Thyroid gland (tissue), 4 donors: ENCODE data around the gene ELMO1. TPM values are rescaled to one million over a fixed set of nuclear protein-coding genes. Genes with fewer than 3 reads are reported as not detected.

Experiments used
- DNase-seq, 2 donors: peaks; one replicate each; pipeline ENCODE4 v3.0.0-alpha.2; 2019
- H3K27ac ChIP-seq, 3 donors: fragments of 200-600 bp; sonication (generic); 1 replicate in 2 of 3; 2 replicates in 1 of 3; pipeline ENCODE4 v1.5.1; 2016 to 2019; ENCODE audit warnings: mild to moderate bottlenecking in 1 of 3, moderate library complexity in 1 of 3
- H3K27me3 ChIP-seq: fragments of 200-600 bp; sonication (generic); one replicate; pipeline ENCODE4 v1.5.1; 2019
- H3K36me3 ChIP-seq, 2 donors: fragments of 200-600 bp; sonication (generic); one replicate each; pipeline ENCODE4 v1.5.1; 2016 to 2019
- H3K4me1 ChIP-seq, 2 donors: fragments of 200-600 bp; sonication (generic); one replicate each; pipeline ENCODE4 v1.5.1; 2017 to 2019
- H3K4me3 ChIP-seq, 3 donors: fragments of 200-600 bp; sonication (generic); replicated peaks in 1 of 3; 1 replicate in 2 of 3; 2 replicates in 1 of 3; pipeline ENCODE4 v1.5.1; 2016; ENCODE audit warnings: mild to moderate bottlenecking in 1 of 3
- H3K9me3 ChIP-seq: fragments of 200-600 bp; sonication (generic); one replicate; pipeline ENCODE4 v1.5.1; 2017
- POLR2A ChIP-seq, 2 donors: fragments of 450-650 bp; IDR thresholded peaks; one replicate each; pipeline ENCODE4 v1.6.1; 2017; ENCODE audit warnings: antibody characterized with exemption in 2 of 2, mild to moderate bottlenecking in 2 of 2, moderate library complexity in 1 of 2
- WGBS, 2 donors: methylation state at CpG; one replicate each; pipeline ENCODE4 v1.1.5; 2017; 5-methylcytosine and 5-hydroxymethylcytosine counted together
- intact Hi-C: fragments of 100-400 bp; cut with DNase I; formaldehyde crosslinking; loops from one replicate; pipeline ENCODE4 v1.15.1; 2023
- total RNA-seq, 4 donors: library from RNA; depleted of rRNA; stranded (reverse); fragments of >200 nt; gene quantifications; one replicate each; pipeline ENCODE4 v1.2.3, GENCODE V29; 2016
- TF ChIP-seq, protein P1 (sequence below), 6 experiments: fragments of 200-600 bp in 3 of 6; fragments of 450-650 bp in 3 of 6; sonication (generic) in 3 of 6; IDR thresholded peaks; one replicate each; pipeline ENCODE4 v1.5.1; 2016 to 2019; ENCODE audit warnings: antibody characterized with exemption in 6 of 6, mild to moderate bottlenecking in 2 of 6, inconsistent platforms in 1 of 6, moderate library complexity in 1 of 6

Gene ELMO1
- total RNA-seq, 4 donors from 2014 or later = 168 to 423 (median 312) TPM

DNA sequence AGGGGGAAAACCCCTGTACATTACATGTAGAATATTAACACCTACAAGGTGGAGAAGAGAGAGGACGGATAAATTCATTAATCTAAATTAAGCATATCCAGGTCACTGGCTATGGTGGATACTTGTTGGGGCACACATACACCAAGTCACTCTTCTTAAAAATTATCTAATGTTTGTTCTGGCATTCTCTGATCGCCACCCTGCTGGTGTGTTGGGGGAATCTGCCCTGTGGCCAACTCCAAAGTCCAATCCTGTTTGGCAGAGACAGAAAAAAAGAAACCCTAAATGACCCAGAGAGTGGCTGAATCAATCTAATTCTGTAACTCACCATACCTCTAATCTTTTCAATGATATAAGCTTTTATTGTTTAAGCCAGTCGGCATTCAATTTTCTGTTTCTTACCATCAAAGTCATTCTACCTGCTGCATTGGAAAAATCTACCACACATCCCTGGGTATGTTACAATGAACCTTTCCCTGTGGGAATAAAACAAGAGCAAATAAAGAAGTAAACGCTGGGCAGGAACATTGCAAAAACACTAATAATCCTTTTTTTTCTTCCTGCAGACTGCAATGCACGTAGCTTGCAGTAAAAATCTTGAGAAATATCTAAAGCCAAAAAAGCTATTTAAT, 34.2 kb downstream of the ELMO1 start:
- TF ChIP-seq, protein P1, sequence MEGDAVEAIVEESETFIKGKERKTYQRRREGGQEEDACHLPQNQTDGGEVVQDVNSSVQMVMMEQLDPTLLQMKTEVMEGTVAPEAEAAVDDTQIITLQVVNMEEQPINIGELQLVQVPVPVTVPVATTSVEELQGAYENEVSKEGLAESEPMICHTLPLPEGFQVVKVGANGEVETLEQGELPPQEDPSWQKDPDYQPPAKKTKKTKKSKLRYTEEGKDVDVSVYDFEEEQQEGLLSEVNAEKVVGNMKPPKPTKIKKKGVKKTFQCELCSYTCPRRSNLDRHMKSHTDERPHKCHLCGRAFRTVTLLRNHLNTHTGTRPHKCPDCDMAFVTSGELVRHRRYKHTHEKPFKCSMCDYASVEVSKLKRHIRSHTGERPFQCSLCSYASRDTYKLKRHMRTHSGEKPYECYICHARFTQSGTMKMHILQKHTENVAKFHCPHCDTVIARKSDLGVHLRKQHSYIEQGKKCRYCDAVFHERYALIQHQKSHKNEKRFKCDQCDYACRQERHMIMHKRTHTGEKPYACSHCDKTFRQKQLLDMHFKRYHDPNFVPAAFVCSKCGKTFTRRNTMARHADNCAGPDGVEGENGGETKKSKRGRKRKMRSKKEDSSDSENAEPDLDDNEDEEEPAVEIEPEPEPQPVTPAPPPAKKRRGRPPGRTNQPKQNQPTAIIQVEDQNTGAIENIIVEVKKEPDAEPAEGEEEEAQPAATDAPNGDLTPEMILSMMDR (IDR thresholded peaks at IDR 0.05) = no peak
- TF ChIP-seq POLR2A (IDR thresholded peaks at IDR 0.05) = no peak
- Histone ChIP-seq H3K27ac (no peak overlapping the region), H3K4me1 (peaks cover 16 to 32% of the 10 kb centered on the region in 2 donors), H3K9me3 (no peaks in the 10 kb centered on the region), H3K36me3 (no peaks in the 10 kb centered on the region), H3K4me3 (no peak overlapping the region), H3K27me3 (no peaks in the 10 kb centered on the region)
- DNase-seq = no peak
- intact Hi-C loops = no loop called here
- WGBS, 2 donors = 94 to 98% methylated on average over 5 of the region's 5 CpGs

DNA sequence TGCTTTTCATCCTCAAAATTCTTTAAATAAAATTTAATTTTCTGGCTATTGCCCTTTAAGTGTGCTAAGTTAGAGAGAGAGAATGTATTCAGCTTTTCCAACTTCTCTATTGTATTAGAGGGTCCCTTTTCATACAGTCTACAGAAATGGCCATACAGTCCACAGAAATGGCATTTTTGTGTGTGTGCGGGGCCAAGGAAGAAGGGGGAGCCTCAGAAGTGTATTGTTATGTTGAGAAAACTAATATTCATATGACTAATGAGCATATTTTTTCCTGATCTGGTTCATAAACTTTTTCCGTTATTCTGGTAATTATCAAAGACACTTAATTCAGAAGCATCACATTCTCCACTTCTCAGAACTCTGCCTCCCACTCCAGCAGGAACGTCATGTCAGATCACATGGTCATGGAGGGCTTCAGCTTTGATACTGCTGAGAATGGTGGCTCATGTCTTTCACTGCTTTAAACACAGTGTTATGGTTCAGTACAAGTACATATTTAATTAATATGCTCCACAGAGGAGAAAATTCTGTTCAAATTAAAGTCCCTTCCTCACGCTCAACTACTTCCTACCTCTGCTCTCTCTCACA, 37.1 kb downstream of the ELMO1 start:
- TF ChIP-seq, protein P1 (IDR thresholded peaks at IDR 0.05) = no peak
- no peak for TF ChIP-seq POLR2A (IDR thresholded peaks at IDR 0.05)
- H3K4me3 ChIP-seq = no peak overlapping the region
- H3K27ac ChIP-seq = no peak overlapping the region
- DNase-seq = no peak
- intact Hi-C loops = no loop called here
- H3K9me3 ChIP-seq = no peaks in the 10 kb centered on the region
- H3K36me3 ChIP-seq = no peaks in the 10 kb centered on the region
- WGBS, 2 donors = 89 to 90% methylated on average over 4 of the region's 4 CpGs
- peaks cover 15 to 27% of the 10 kb centered on the region in 2 donors for H3K4me1 ChIP-seq
- no peaks in the 10 kb centered on the region for H3K27me3 ChIP-seq

DNA sequence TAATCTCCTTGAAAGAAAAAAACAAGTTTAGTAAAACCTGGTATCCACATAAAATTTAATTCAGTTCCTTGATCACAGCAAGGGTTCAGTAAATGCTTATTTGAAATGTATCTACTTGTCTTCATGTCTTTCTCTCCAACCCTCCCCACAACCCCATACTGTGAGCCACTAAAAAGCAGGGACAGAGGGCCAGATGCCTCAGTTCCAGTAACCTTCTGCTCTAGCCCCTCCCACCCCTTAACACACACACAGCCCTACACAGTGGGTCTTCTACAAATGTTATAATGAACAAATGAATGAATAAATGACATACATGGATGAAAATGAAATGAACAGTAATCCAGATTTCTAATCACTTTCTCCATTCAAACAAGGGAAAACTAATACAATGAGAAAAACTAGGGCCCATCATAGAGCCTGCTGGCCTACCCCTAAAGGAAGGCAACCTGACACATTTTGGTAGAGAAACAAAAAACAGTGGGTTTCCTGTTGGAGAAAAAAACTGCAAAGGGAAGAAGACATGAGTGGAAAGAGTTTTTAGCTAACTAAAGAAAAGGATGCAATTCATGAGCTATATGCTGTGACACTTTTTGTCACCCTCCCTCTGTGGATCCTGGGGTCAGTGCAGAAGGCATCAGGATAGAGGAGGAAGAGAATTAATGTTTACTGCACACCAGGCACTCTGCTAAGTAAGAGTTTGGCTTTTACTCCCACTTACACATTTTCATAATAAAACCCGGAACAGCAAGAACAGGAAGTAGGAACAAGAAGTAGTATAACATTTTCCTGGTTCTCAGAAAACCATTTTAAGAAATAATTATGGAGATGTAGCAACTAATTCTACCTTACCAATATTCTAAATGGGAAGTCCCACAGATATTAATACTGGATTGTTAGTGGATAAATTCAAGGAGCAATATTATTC, 38.1 kb downstream of the ELMO1 start:
- no peak overlapping the region for H3K4me3 ChIP-seq
- H3K36me3 ChIP-seq = no peaks in the 10 kb centered on the region
- peak overlapping the region in 1 of 3 donors; percentile 6 for H3K27ac ChIP-seq
- TF ChIP-seq POLR2A (IDR thresholded peaks at IDR 0.05) = no peak
- TF ChIP-seq, protein P1 (IDR thresholded peaks at IDR 0.05) = no peak
- 59 to 69% methylated on average over 1 of the region's 1 CpG for WGBS, 2 donors
- intact Hi-C loops = no loop called here
- no peaks in the 10 kb centered on the region for H3K9me3 ChIP-seq
- no peaks in the 10 kb centered on the region for H3K27me3 ChIP-seq
- no peak for DNase-seq
- H3K4me1 ChIP-seq = peaks cover 12 to 27% of the 10 kb centered on the region in 2 donors

DNA sequence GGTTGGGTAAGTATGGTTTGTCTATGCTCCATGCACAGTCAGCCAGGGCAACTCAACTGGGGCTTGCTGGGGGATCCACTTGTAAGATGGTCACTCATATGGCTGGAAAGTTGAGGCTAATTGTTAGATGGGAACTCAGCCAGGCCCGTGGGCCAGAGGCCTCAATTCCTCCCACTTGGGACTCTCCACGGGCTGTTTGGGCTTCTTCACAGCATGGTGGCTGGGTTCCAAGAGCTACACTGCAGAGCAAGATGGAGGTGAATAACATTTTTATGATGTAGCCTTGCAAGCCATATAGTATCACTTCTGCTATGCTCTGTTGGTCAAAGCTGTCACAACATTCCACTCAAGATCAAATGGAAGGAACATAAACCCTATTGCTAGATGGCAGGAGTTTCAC, 39.2 kb downstream of the ELMO1 start:
- peak overlapping the region in 1 of 3 donors; percentile 1 for H3K27ac ChIP-seq
- H3K4me3 ChIP-seq = no peak overlapping the region
- no peaks in the 10 kb centered on the region for H3K9me3 ChIP-seq
- peaks cover 12 to 33% of the 10 kb centered on the region in 2 donors for H3K4me1 ChIP-seq
- 10 to 15% methylated on average over 2 of the region's 2 CpGs for WGBS, 2 donors
- intact Hi-C loops = no loop called here
- DNase-seq = no peak
- no peaks in the 10 kb centered on the region for H3K27me3 ChIP-seq
- TF ChIP-seq POLR2A (IDR thresholded peaks at IDR 0.05) = no peak
- TF ChIP-seq, protein P1 (IDR thresholded peaks at IDR 0.05) = no peak
- no peaks in the 10 kb centered on the region for H3K36me3 ChIP-seq
